Measurements from ENCODE around the gene KIF26B. TPM values are rescaled to one million over a fixed set of nuclear protein-coding genes. Genes with fewer than 3 reads are reported as not detected.

The KIF26B gene
- total and polyA plus RNA-seq, 2 of the 4 experiments (the other 2 are of a cell fraction): 0.53 to 0.54 TPM

DNA sequence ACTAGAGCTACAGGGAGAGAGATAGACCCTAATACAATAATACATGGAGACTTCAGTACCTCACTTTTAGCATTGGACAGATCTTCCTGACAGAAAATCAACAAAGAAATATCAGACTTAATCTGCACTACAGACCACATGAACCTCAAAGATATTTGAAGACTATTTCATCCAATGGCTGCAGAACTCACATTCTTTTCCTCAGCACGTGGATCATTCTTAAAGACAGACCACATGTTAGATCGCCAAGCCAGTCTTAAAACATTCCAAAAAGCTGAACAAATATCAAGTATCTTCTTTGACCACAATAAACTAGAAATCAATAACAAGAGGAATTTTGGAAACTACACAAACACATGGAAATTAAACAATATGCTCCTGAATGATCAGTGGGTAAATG is 576.0 kb downstream of the KIF26B start:
- BruUV-seq (replicated peaks): no TSS peak
- CTCF ChIA-PET: no interaction called here
- dilution Hi-C loops (cut with HindIII; ENCODE audit: low sequenced_read_pairs, unreplicated experiment): no loop called here

More for the DNA sequence above, 576.0 kb downstream of the KIF26B start:
- H4K20me1 ChIP-seq (ENCODE audit: insufficient read depth, low read length): no peaks in the 10 kb centered on the region
- H3K9me1 ChIP-seq (ENCODE audit: insufficient read depth, low read length): no peaks in the 10 kb centered on the region
- no peak overlapping the region for H3K27ac ChIP-seq (ENCODE audit: insufficient read depth, low read length)
- H3K18ac ChIP-seq (ENCODE audit: low read depth, low read length): no peak overlapping the region
- H4K5ac ChIP-seq (ENCODE audit: low read depth, low read length): no peak overlapping the region
- no peak overlapping the region for H4K91ac ChIP-seq (ENCODE audit: insufficient read depth, low read depth, low read length)
- no peak for ATAC-seq (ENCODE audit: low read depth)
- no peak overlapping the region for H3K23ac ChIP-seq (ENCODE audit: low read depth, low read length)
- H2AK9ac ChIP-seq (replicated peaks; ENCODE audit: low read depth, low read length, poor library complexity): no peak overlapping the region
- H3K27me3 ChIP-seq (ENCODE audit: control insufficient read depth, insufficient read depth, low read length): no peaks in the 10 kb centered on the region
- no peaks in the 10 kb centered on the region for H3K4me1 ChIP-seq (ENCODE audit: control insufficient read depth, insufficient read depth, low read length)
- DNase-seq: no peak
- no peaks in the 10 kb centered on the region for H3K36me3 ChIP-seq (ENCODE audit: control insufficient read depth, insufficient read depth, low read length)
- no peak overlapping the region for H3K56ac ChIP-seq (ENCODE audit: extremely low read depth, insufficient read depth, low read length)
- no peak for TF ChIP-seq RFX5 (IDR thresholded peaks at IDR 0.05; ENCODE audit: low read depth, low read length)
- no peak for TF ChIP-seq POLR2A (IDR thresholded peaks at IDR 0.05; ENCODE audit: low read depth, low read length)
- TF ChIP-seq MAZ (IDR thresholded peaks at IDR 0.05; ENCODE audit: borderline replicate concordance, low read depth, low read length): no peak
- TF ChIP-seq FOS (IDR thresholded peaks at IDR 0.05; ENCODE audit: low read depth, low read length): no peak
- TF ChIP-seq RAD21 (IDR thresholded peaks at IDR 0.05; ENCODE audit: low read length): no peak
- TF ChIP-seq, protein P1, sequence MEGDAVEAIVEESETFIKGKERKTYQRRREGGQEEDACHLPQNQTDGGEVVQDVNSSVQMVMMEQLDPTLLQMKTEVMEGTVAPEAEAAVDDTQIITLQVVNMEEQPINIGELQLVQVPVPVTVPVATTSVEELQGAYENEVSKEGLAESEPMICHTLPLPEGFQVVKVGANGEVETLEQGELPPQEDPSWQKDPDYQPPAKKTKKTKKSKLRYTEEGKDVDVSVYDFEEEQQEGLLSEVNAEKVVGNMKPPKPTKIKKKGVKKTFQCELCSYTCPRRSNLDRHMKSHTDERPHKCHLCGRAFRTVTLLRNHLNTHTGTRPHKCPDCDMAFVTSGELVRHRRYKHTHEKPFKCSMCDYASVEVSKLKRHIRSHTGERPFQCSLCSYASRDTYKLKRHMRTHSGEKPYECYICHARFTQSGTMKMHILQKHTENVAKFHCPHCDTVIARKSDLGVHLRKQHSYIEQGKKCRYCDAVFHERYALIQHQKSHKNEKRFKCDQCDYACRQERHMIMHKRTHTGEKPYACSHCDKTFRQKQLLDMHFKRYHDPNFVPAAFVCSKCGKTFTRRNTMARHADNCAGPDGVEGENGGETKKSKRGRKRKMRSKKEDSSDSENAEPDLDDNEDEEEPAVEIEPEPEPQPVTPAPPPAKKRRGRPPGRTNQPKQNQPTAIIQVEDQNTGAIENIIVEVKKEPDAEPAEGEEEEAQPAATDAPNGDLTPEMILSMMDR (conservative IDR thresholded peaks at IDR 0.05; ENCODE audit: low read depth, low read length): no peak
- no peak for TF ChIP-seq RCOR1 (IDR thresholded peaks at IDR 0.05; ENCODE audit: insufficient replicate concordance, low read length)
- TF ChIP-seq SMC3 (IDR thresholded peaks at IDR 0.05; ENCODE audit: low read depth, low read length): no peak
- no peak for TF ChIP-seq BHLHE40 (IDR thresholded peaks at IDR 0.05; ENCODE audit: low read depth, low read length)
- TF ChIP-seq MXI1 (IDR thresholded peaks at IDR 0.05; ENCODE audit: borderline replicate concordance, low read depth, low read length): no peak
- no peak for TF ChIP-seq MAFK (IDR thresholded peaks at IDR 0.05; ENCODE audit: low read depth, low read length)
- TF ChIP-seq, protein P2, sequence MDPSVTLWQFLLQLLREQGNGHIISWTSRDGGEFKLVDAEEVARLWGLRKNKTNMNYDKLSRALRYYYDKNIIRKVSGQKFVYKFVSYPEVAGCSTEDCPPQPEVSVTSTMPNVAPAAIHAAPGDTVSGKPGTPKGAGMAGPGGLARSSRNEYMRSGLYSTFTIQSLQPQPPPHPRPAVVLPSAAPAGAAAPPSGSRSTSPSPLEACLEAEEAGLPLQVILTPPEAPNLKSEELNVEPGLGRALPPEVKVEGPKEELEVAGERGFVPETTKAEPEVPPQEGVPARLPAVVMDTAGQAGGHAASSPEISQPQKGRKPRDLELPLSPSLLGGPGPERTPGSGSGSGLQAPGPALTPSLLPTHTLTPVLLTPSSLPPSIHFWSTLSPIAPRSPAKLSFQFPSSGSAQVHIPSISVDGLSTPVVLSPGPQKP (IDR thresholded peaks at IDR 0.05; ENCODE audit: borderline replicate concordance, low read depth, low read length): no peak
- TF ChIP-seq, protein P3, sequence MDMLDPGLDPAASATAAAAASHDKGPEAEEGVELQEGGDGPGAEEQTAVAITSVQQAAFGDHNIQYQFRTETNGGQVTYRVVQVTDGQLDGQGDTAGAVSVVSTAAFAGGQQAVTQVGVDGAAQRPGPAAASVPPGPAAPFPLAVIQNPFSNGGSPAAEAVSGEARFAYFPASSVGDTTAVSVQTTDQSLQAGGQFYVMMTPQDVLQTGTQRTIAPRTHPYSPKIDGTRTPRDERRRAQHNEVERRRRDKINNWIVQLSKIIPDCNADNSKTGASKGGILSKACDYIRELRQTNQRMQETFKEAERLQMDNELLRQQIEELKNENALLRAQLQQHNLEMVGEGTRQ (IDR thresholded peaks at IDR 0.05; ENCODE audit: low read depth, low read length): no peak
- no peak for TF ChIP-seq CEBPB (IDR thresholded peaks at IDR 0.05; ENCODE audit: low read depth, low read length)
- no peak overlapping the region for H2BK15ac ChIP-seq (ENCODE audit: low read depth, low read length)
- H3K14ac ChIP-seq (replicated peaks; ENCODE audit: low read depth, low read length): no peak overlapping the region
- intact Hi-C loops (cut with micrococcal nuclease): no loop called here
- H3K4me2 ChIP-seq (ENCODE audit: low read depth, low read length): no peak overlapping the region
- WGBS, 2 experiments (ENCODE audit: extremely low coverage in 2 of 2, insufficient read length in 1 of 2): no CpG with 5 or more reads among the region's 2 CpGs
- no peaks in the 10 kb centered on the region; the same call in 1 of the 2 replicates for H3K9me3 ChIP-seq (ENCODE audit: control insufficient read depth, insufficient read depth, low read length)
- H2BK120ac ChIP-seq (ENCODE audit: low read depth, low read length): no peak overlapping the region
- in situ Hi-C loops (cut with MboI; ENCODE audit: low sequenced_read_pairs): no loop called here
- POLR2A ChIA-PET (ENCODE audit: unreplicated experiment): no interaction called here
- H3K4me3 ChIP-seq (ENCODE audit: insufficient read depth, low read depth, low read length): no peak overlapping the region
- no peak overlapping the region for H2AK5ac ChIP-seq (ENCODE audit: low read depth, low read length)
- H2AFZ ChIP-seq (replicated peaks; ENCODE audit: low read length, poor library complexity): no peak overlapping the region
- no peaks in the 10 kb centered on the region for H3K79me1 ChIP-seq (ENCODE audit: low read depth in 1 of 2, low read length in 2 of 2)
- no peak overlapping the region for H2BK5ac ChIP-seq (ENCODE audit: low read depth, low read length, poor library complexity, severe bottlenecking)
- H4K8ac ChIP-seq (ENCODE audit: low read depth in 2 of 2, low read length in 2 of 2): no peak overlapping the region
- H3K9ac ChIP-seq (ENCODE audit: low read depth, low read length): no peak overlapping the region
- H2BK20ac ChIP-seq (ENCODE audit: low read depth, low read length): no peak overlapping the region
- no peak overlapping the region for H3K4ac ChIP-seq (ENCODE audit: low read depth, low read length)

All from IMR-90 (cell line).